Renal cortical epithelial cell (primary cell): Measurements from ENCODE around the gene MYL6. TPM values are rescaled to one million over a fixed set of nuclear protein-coding genes. Genes with fewer than 3 reads are reported as not detected.

ENCODE experiments used
- DNase-seq: peaks from one replicate; pipeline ENCODE4 v3.0.0-alpha.2; 2011; ENCODE audit warnings: low read depth
- total RNA-seq: library from RNA; depleted of rRNA; stranded (reverse); fragments of >200 nt; gene quantifications from 2 replicates; pipeline ENCODE4 v1.2.3, GENCODE V29; 2014

Gene MYL6
- total RNA-seq, 1 donor from 2014 or later = 2,255 TPM

DNA sequence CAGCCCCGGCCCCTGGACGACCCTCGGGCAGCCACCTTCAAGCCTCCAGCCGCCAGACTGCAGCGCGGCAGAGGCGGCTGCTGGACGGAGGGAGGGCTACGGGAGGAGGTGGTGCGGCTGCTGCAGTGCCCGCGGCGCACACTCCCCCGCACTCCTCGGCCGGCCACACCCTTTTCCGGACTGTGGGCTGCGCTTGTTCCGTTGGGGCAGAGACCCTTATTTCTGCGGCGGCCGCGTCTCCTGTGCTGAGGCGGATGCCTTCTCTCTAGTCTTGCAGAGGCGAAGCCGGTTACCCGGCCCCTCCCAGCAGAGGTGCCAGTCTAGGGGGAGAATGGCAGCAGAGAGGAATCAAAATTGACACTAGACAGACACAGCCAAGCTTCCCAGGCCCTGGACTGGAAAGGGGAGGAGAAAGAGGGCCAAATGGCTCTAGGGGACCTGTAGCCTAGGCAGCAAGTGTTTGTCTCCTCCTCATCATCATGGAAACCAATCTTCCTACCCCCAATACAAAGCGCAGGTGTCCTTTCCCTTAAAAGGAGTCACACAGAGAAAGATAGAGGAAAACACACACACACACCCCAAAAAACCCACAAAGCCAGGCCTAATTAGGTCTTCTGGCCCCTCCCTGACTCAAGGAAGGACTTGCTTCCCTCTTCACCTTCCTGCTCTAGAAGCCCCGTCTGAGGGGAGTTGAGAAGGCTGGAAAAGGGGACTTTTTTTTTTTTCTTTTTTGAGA is 28.8 kb upstream of the MYL6 start:
- no peak for DNase-seq

- DNase-seq = no peak
Observed at GRCh38 chr12:56129942-56130495, 28.1 kb upstream of the MYL6 start.

DNA sequence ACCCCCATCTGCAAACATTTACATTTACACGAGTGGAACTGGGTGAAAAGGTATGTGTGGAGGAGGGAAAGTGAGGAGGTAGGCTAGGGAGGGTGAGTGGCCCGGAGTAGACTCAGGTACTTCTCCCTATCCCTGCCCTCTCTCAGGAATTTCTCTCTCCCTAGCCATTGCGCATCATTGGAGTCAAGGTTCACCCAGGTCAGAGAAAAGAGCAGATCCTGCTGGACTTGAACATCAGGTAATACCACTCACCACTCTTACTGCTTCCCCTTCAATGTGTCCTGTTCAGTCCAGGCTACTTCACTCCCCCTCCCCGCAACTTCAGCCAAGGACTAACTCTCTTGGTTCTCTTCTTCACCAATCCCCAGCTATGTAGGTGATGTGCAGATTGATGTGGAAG is 27.3 kb upstream of the MYL6 start:
- DNase-seq = no peak

- DNase-seq = no peak
Observed at GRCh38 chr12:56134897-56135296, 23.3 kb upstream of the MYL6 start.

GRCh38 chr12:56137853-56138571 is 20.1 kb upstream of the MYL6 start:
- no peak for DNase-seq

GRCh38 chr12:56141946-56142784 is 16.0 kb upstream of the MYL6 start:
- no peak for DNase-seq

DNA sequence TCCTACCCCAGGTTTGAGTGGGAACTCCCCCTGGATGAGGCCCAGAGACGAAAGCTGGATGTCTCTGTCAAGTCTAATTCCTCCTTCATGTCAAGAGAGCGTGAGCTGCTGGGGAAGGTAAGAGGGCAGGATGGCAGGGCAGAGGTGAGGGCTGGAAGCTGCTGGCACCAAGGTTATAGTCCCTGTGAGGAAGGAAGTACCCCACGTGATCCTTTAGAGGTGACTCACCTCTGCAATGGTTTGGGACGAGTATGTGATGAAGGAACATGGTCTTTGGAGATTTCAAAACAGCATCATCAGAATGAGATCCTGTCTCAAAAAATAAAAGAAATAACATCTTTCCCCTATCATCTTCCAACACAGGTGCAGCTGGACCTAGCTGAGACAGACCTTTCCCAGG is 14.9 kb upstream of the MYL6 start:
- DNase-seq = no peak

DNA sequence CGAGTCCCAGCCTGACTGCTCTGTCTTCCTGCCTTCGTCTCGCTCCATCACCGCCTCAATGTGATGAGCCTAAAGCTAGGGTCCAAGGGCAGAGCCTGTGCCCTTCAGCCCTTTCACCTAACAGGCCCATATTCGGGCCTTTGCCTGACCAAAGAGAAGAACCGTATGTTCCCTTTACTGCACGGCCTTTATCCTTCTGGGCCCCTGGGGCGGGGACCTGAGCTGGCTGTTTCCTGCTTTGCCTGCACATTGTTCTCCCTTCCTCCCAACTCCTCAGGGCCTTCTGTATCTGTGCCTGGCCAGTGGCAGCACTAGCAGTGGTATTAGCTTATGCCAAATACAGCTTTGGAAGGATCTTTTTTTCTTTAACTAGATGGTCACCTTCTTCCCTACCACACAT is 14.3 kb upstream of the MYL6 start:
- DNase-seq = no peak

DNA sequence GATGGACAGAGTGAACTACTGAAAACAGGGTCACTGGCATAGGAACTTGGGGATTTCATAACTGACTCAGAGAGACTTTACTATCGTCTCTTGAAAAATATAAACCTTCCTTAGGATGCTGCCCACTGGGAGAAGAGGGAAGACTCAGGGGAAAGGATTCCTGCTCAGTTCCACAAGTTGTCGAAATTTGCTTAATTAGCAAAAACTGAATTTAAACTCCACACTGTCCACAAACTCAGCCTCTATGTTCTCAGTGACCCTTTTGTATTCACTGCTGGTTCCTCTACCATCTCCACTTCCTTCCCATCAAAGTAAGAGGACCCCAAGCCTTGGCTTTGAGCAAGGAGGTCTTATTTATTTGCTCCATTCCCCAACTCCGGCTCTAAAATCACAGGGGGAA is 12.9 kb upstream of the MYL6 start:
- no peak for DNase-seq

- DNase-seq = no peak
Observed at GRCh38 chr12:56146492-56147460, 11.4 kb upstream of the MYL6 start.

DNA sequence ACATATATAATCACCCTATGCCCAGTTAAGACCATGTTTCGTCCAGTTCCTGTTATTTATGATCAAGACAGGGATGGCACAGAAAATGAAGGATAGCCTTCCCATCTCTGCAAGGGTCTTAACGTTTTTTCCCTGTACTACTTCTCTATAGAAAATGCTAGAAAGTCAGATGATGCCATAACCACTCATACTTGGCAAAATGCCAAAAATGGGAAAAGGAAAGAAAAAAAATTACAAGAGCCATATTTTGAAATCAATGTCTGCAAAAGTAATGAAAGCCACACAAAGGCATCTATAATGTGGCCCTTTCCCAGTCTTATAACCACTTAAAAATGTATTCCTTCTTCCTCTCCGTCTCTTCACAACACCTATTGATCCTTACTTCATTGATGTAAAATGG is 7.6 kb upstream of the MYL6 start:
- DNase-seq = no peak

GRCh38 chr12:56151672-56152131 is 6.5 kb upstream of the MYL6 start:
- peak; percentile 36 for DNase-seq

- peak; percentile 82 for DNase-seq
Observed at GRCh38 chr12:56152132-56152755, 5.9 kb upstream of the MYL6 start, which contains the start of gene MYL6B. Gene MYL6B (plus strand): TSS chr12:56152587. CDS start chr12:56153919, 1,332 bp downstream.

DNA sequence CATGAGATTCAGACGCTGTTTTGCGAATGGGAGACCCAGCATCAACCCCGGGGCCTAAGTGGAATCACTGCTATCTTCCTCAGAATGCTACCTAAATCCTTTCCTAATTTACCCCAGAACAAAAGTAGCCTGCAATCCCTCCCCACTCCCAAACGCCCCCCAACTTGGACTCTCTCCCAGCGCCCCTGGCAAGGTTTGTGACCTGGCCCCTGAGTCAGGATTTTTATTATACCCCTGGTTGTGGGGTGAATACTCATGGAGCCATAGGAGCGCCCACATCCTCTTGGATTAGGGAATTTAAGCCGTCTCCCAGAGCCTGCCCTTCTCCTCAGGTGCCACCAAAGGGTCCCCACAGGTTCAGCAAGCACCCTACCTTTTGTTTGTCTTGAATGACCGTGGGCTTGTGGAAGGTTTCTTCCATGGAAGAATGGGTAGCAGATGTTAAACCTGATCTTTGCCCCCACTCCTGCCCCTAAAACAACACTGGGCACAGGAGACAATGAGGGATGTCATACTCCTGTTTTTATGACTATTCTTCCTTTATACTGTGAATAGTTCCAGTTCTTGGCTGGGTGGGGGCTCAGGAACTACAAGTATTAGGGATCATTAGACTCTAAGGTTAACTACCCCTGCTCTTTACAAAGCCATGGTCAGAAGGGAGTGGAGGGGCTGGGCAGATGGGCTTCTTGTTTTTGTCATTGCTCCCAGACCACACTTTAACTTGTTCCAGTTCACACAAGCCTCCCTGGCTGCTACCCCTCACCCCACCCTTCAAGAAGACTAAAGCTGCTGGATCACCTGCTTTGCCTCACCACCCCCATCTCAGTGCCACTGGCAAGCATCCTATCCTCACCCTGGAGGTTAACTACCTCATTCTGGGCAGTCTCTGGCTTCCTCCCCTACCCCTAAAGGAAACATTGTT is 5.1 kb upstream of the MYL6 start:
- DNase-seq = no peak

- no peak for DNase-seq
Observed at GRCh38 chr12:56153678-56154065, 4.5 kb upstream of the MYL6 start.

- no peak for DNase-seq
Observed at GRCh38 chr12:56154246-56154771, 3.9 kb upstream of the MYL6 start.

GRCh38 chr12:56154818-56155217 is 3.3 kb upstream of the MYL6 start:
- DNase-seq = no peak

- no peak for DNase-seq
Observed at GRCh38 chr12:56155256-56155845, 2.8 kb upstream of the MYL6 start.
